Transverse colon (tissue), 4 donors: Measurements from ENCODE around the gene ST6GAL1.

ENCODE experiments used
- POLR2A ChIP-seq: fragments of 450-650 bp; IDR thresholded peaks from one replicate; pipeline ENCODE4 v1.6.1; 2016; ENCODE audit warnings: antibody characterized with exemption, mild to moderate bottlenecking, moderate library complexity
- POLR2AphosphoS5 ChIP-seq, 3 donors: sonication (generic); formaldehyde crosslinking; IDR thresholded peaks; one replicate each; pipeline ENCODE4 v1.6.1; 2016; ENCODE audit warnings: antibody characterized with exemption in 3 of 3
- TF ChIP-seq, protein P1 (sequence below), 5 experiments: fragments of 200-600 bp in 3 of 5; fragments of 450-650 bp in 2 of 5; sonication (generic) in 3 of 5; IDR thresholded peaks; 1 replicate in 2 of 5; 2 replicates in 3 of 5; pipeline ENCODE4 v1.5.1; 2016 to 2017; ENCODE audit warnings: antibody characterized with exemption in 5 of 5, inconsistent platforms in 3 of 5, mild to moderate bottlenecking in 2 of 5, moderate library complexity in 1 of 5

DNA sequence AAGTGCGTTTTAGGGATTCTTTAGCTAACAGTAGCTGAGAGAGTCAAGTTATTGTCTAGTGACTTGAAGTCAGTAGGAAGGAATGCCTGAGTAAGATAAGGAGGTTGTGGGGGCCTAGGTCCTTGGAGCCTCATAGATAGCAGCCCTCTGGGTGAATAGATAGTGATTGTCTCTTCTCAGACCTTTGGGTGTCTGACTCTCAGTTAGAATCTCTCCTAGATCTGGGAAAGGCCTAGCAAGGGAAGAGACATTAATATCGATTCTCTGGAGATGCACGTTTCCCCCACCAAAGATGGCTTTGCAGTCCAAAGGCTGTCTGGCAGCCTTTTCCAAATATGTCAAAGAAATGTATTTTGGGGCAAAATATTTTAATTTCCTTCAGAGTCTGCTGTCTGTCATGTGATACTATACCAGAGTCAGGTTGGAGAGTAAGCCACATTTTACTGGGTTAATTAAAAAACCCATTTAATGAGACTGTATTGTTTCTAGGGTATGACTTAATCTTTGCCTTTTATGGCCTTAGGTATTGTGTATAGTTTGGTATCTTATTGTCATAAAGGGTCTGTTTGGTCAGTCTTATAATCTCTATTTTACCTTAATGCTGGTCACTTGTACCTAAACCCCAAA lies 92.2 kb downstream of the ST6GAL1 start:
- TF ChIP-seq POLR2AphosphoS5 (IDR thresholded peaks at IDR 0.05) (no peak), POLR2A (no peak)
- TF ChIP-seq, protein P1, sequence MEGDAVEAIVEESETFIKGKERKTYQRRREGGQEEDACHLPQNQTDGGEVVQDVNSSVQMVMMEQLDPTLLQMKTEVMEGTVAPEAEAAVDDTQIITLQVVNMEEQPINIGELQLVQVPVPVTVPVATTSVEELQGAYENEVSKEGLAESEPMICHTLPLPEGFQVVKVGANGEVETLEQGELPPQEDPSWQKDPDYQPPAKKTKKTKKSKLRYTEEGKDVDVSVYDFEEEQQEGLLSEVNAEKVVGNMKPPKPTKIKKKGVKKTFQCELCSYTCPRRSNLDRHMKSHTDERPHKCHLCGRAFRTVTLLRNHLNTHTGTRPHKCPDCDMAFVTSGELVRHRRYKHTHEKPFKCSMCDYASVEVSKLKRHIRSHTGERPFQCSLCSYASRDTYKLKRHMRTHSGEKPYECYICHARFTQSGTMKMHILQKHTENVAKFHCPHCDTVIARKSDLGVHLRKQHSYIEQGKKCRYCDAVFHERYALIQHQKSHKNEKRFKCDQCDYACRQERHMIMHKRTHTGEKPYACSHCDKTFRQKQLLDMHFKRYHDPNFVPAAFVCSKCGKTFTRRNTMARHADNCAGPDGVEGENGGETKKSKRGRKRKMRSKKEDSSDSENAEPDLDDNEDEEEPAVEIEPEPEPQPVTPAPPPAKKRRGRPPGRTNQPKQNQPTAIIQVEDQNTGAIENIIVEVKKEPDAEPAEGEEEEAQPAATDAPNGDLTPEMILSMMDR (IDR thresholded peaks at IDR 0.05): no peak
